ENCODE results near the gene GALNT12. TPM values are rescaled to one million over a fixed set of nuclear protein-coding genes. Genes with fewer than 3 reads are reported as not detected.

The GALNT12 gene
- total RNA-seq, 1 donor from 2014 or later, result 46.5 TPM

DNA sequence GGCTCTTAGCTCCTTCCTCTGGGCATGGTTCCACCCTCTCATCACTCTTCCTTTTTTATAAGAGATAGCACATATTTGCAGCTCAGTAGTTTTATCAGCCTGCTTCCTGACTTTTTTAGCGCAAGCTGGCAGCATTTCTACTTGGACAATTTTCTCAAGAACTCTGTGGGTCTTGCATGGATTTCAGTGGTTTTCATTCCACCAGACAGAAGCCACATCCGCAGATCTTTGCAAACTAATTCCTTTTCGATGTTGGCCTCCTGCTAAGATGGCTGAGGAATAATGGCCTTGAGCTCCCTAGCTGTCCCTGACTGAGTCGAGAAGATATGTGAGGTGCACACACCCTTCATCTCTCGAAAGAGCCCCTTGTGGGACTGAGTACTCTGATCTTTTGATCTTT, 49.5 kb downstream of the GALNT12 start:
- Mint-ChIP-seq H3K27ac (no peak overlapping the region), H3K4me1 (peaks cover 3% of the 10 kb centered on the region), H3K9me3 (no peaks in the 10 kb centered on the region), H3K27me3 (ENCODE audit: insufficient read depth, low read depth) (peaks cover 5% of the 10 kb centered on the region), H3K4me3 (no peak overlapping the region), H3K36me3 (no peaks in the 10 kb centered on the region)
- Histone ChIP-seq H2AFZ (replicated peaks) (no peak overlapping the region), H3K36me3 (no peaks in the 10 kb centered on the region), H3F3A (ENCODE audit: low read depth) (no peaks in the 10 kb centered on the region), H3K79me2 (ENCODE audit: low read depth) (no peaks in the 10 kb centered on the region), H3K27ac (no peak overlapping the region), H3K9me3 (ENCODE audit: low read depth) (no peaks in the 10 kb centered on the region), H3K9ac (no peak overlapping the region), H3K4me2 (no peak overlapping the region), H3K4me1 (no peaks in the 10 kb centered on the region), H4K20me1 (ENCODE audit: low read depth) (no peaks in the 10 kb centered on the region), H3K27me3 (no peaks in the 10 kb centered on the region), H3K4me3 (no peak overlapping the region)
- TF ChIP-seq, protein P1, sequence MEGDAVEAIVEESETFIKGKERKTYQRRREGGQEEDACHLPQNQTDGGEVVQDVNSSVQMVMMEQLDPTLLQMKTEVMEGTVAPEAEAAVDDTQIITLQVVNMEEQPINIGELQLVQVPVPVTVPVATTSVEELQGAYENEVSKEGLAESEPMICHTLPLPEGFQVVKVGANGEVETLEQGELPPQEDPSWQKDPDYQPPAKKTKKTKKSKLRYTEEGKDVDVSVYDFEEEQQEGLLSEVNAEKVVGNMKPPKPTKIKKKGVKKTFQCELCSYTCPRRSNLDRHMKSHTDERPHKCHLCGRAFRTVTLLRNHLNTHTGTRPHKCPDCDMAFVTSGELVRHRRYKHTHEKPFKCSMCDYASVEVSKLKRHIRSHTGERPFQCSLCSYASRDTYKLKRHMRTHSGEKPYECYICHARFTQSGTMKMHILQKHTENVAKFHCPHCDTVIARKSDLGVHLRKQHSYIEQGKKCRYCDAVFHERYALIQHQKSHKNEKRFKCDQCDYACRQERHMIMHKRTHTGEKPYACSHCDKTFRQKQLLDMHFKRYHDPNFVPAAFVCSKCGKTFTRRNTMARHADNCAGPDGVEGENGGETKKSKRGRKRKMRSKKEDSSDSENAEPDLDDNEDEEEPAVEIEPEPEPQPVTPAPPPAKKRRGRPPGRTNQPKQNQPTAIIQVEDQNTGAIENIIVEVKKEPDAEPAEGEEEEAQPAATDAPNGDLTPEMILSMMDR (IDR thresholded peaks at IDR 0.05), result no peak
- no peak for TF ChIP-seq EZH2 (IDR thresholded peaks at IDR 0.05)
- no peak for DNase-seq (ENCODE audit: low spot score)

DNA sequence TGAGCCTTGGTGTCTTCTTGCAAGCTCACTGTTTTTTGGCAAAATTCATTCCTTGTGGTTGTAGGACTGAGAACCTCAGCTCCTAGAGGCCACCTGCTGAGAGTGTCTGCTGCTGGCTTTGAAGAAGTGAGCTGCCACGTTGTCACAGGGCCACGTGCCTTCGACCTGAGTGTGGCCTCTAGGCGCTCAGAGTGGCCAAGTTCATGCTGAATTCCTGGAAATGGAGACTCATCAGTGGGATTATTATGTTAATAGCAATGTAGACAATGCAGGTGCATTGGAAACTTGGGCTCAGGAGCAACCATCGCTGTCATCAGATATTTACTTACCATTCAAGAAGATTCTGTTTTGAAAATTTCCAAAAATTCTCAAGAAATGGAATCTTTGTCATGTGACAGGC, 52.5 kb downstream of the GALNT12 start:
- H3K27ac Mint-ChIP-seq, result no peak overlapping the region
- DNase-seq (ENCODE audit: low spot score), result no peak

DNA sequence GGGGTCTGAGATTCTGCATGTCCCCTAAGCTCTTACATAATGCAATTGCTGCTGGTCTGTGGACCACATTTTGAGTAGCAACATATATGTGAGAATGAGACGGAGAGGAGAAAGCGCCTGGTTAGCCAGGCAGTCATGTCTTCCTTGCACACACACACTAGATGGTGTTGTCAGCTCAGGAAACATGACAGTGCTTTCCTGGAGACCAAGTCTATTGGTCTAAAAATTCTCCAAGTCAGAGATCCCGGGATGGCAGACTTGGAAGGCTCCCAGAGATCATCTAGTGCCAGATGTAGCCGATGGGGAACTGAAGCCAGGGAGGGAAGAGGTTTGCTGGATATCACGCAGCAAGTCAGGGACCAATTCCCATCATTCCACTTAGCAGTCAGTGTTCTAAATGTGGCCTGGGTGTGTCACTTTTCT, 53.4 kb downstream of the GALNT12 start:
- H3K4me2 ChIP-seq, result no peak overlapping the region
- no peaks in the 10 kb centered on the region for H4K20me1 ChIP-seq (ENCODE audit: low read depth)
- TF ChIP-seq EZH2 (IDR thresholded peaks at IDR 0.05) (no peak), EZH2phosphoT487 (IDR thresholded peaks at IDR 0.05) (no peak)
- TF ChIP-seq, protein P1 (IDR thresholded peaks at IDR 0.05), result peak; percentile 44
- H2AFZ ChIP-seq (replicated peaks), result no peak overlapping the region
- Mint-ChIP-seq H3K27me3 (ENCODE audit: insufficient read depth, low read depth) (peaks cover 9% of the 10 kb centered on the region), H3K36me3 (no peaks in the 10 kb centered on the region), H3K4me3 (no peak overlapping the region), H3K4me1 (no peaks in the 10 kb centered on the region), H3K27ac (no peak overlapping the region), H3K9me3 (peaks cover 3% of the 10 kb centered on the region)
- no peaks in the 10 kb centered on the region for H3F3A ChIP-seq (ENCODE audit: low read depth)
- no peaks in the 10 kb centered on the region for H3K36me3 ChIP-seq
- no peaks in the 10 kb centered on the region for H3K9me3 ChIP-seq (ENCODE audit: low read depth)
- H3K27me3 ChIP-seq, result no peaks in the 10 kb centered on the region
- H3K4me1 ChIP-seq, result no peaks in the 10 kb centered on the region
- no peaks in the 10 kb centered on the region for H3K79me2 ChIP-seq (ENCODE audit: low read depth)
- H3K4me3 ChIP-seq, result no peak overlapping the region
- peak; percentile 54 for DNase-seq (ENCODE audit: low spot score)
- no peak overlapping the region for H3K27ac ChIP-seq
- H3K9ac ChIP-seq, result no peak overlapping the region

More for the DNA sequence above, 52.5 kb downstream of the GALNT12 start:
- no peaks in the 10 kb centered on the region for H3K4me1 Mint-ChIP-seq
- H3K4me2 ChIP-seq, result no peak overlapping the region
- no peak overlapping the region for H3K4me3 Mint-ChIP-seq
- H3K9me3 Mint-ChIP-seq, result no peaks in the 10 kb centered on the region
- no peak overlapping the region for H3K4me3 ChIP-seq
- H3K36me3 ChIP-seq, result no peaks in the 10 kb centered on the region
- no peak overlapping the region for H3K27ac ChIP-seq
- H3K9me3 ChIP-seq (ENCODE audit: low read depth), result no peaks in the 10 kb centered on the region
- no peaks in the 10 kb centered on the region for H3K36me3 Mint-ChIP-seq
- no peaks in the 10 kb centered on the region for H3K4me1 ChIP-seq
- no peaks in the 10 kb centered on the region for H4K20me1 ChIP-seq (ENCODE audit: low read depth)
- peaks cover 9% of the 10 kb centered on the region for H3K27me3 Mint-ChIP-seq (ENCODE audit: insufficient read depth, low read depth)
- no peak overlapping the region for H3K9ac ChIP-seq
- H3K79me2 ChIP-seq (ENCODE audit: low read depth), result no peaks in the 10 kb centered on the region
- H3F3A ChIP-seq (ENCODE audit: low read depth), result no peaks in the 10 kb centered on the region
- H3K27me3 ChIP-seq, result no peaks in the 10 kb centered on the region
- TF ChIP-seq EZH2phosphoT487 (IDR thresholded peaks at IDR 0.05), result no peak
- TF ChIP-seq EZH2 (IDR thresholded peaks at IDR 0.05), result no peak
- TF ChIP-seq, protein P1 (IDR thresholded peaks at IDR 0.05), result no peak
- no peak overlapping the region for H2AFZ ChIP-seq (replicated peaks)

Measured in neural progenitor cell (in vitro differentiated cells).